A549 (cell line): ENCODE measurements around the gene NPBWR2.

ENCODE experiments used
- KDM1A ChIP-seq: fragments of 200-600 bp; sonication (generic); IDR thresholded peaks from 2 replicates; pipeline ENCODE4 v1.6.1; 2016; ENCODE audit warnings: low read depth, mild to moderate bottlenecking
- POLR2A ChIP-seq: IDR thresholded peaks from 2 replicates; pipeline ENCODE4 v1.6.1; 2012; ENCODE audit warnings: mild to moderate bottlenecking, low read length
- RAD21 ChIP-seq, 2 experiments: fragments of >200 bp in 1 of 2; sonication (Bioruptor Twin) in 1 of 2; formaldehyde crosslinking in 1 of 2; IDR thresholded peaks in 1 of 2; conservative IDR thresholded peaks in 1 of 2; 2 replicates in 1 of 2; 3 replicates in 1 of 2; pipeline ENCODE4 v1.6.1; 2012 to 2018; ENCODE audit warnings: inconsistent platforms in 1 of 2
- TF ChIP-seq, protein P1 (sequence below): fragments of 150-350 bp; IDR thresholded peaks from 2 replicates; pipeline ENCODE4 v1.6.1; 2014; ENCODE audit warnings: low read depth, mild to moderate bottlenecking, low read length
- TF ChIP-seq, protein P2 (sequence below): fragments of >200 bp; sonication (Bioruptor Twin); formaldehyde crosslinking; IDR thresholded peaks from 3 replicates; pipeline ENCODE4 v1.5.1; 2016
- TF ChIP-seq, protein P3 (sequence below): IDR thresholded peaks from 2 replicates; pipeline ENCODE4 v1.6.1; 2012

DNA sequence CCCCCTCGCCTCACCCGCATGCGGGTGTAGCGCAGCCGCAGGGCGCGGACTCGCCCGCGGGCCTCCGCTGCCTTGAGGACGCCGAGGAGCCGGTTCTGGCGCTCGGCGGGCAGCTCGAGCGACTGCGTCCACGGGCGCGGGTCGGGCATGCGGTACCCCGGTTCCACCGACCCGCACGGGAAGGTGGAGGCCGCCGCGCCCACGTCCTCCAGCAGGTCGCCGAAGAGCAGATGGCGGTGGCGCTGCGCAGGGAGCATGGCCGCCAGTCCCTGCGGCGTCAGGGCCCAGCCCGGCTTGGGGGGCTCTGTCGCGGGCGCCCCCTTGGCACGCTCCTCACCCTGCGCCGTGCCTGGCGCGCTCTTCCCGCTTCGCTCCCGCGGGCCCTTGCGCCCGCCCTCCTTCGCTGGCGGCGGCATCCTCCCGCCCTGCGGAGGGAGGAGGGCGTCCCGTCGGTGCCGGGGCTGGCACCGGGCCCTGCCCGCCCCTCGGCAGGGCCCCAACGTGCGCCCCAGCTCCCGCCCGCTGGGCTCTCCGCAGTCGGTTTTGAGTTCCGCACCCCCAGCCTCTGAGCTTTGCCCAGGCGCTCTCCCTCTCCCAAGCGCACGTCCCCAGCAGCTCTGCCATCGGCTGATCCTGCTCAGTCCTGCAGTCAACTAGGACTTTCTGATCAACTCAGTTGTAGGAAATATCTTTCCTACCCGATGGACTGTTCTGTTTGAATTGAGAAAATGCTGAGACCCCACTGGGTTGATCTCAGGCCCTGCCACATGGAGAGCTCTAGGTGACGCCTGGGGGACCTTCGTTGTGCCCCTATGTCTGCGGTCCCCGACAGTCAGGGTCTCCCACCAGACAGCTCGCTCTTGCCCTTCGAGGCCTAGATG lies 23.3 kb downstream of the NPBWR2 start, which contains the start of gene LKAAEAR1:
- TF ChIP-seq RAD21 (conservative IDR thresholded peaks at IDR 0.05 in 1 of 2, IDR thresholded peaks at IDR 0.05 in 1 of 2) = peak in 1 of 2 experiments; percentile 4; a peak in 1 of 5 replicates
- TF ChIP-seq POLR2A = no peak
- TF ChIP-seq, protein P1, sequence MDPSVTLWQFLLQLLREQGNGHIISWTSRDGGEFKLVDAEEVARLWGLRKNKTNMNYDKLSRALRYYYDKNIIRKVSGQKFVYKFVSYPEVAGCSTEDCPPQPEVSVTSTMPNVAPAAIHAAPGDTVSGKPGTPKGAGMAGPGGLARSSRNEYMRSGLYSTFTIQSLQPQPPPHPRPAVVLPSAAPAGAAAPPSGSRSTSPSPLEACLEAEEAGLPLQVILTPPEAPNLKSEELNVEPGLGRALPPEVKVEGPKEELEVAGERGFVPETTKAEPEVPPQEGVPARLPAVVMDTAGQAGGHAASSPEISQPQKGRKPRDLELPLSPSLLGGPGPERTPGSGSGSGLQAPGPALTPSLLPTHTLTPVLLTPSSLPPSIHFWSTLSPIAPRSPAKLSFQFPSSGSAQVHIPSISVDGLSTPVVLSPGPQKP = no peak
- TF ChIP-seq, protein P2, sequence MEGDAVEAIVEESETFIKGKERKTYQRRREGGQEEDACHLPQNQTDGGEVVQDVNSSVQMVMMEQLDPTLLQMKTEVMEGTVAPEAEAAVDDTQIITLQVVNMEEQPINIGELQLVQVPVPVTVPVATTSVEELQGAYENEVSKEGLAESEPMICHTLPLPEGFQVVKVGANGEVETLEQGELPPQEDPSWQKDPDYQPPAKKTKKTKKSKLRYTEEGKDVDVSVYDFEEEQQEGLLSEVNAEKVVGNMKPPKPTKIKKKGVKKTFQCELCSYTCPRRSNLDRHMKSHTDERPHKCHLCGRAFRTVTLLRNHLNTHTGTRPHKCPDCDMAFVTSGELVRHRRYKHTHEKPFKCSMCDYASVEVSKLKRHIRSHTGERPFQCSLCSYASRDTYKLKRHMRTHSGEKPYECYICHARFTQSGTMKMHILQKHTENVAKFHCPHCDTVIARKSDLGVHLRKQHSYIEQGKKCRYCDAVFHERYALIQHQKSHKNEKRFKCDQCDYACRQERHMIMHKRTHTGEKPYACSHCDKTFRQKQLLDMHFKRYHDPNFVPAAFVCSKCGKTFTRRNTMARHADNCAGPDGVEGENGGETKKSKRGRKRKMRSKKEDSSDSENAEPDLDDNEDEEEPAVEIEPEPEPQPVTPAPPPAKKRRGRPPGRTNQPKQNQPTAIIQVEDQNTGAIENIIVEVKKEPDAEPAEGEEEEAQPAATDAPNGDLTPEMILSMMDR = no peak; the same call in 2 of the 3 replicates
- TF ChIP-seq, protein P3, sequence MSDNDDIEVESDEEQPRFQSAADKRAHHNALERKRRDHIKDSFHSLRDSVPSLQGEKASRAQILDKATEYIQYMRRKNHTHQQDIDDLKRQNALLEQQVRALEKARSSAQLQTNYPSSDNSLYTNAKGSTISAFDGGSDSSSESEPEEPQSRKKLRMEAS = 0 out of 2 replicates have a peak, but pooled peaks have one; percentile 13
- TF ChIP-seq KDM1A = no peak
